ENCODE measurements around the gene YBEY. TPM values are rescaled to one million over a fixed set of nuclear protein-coding genes. Genes with fewer than 3 reads are reported as not detected.

YBEY gene
- total RNA-seq, 2 experiments from 2014 or later: 10.6 to 14.8 TPM

DNA sequence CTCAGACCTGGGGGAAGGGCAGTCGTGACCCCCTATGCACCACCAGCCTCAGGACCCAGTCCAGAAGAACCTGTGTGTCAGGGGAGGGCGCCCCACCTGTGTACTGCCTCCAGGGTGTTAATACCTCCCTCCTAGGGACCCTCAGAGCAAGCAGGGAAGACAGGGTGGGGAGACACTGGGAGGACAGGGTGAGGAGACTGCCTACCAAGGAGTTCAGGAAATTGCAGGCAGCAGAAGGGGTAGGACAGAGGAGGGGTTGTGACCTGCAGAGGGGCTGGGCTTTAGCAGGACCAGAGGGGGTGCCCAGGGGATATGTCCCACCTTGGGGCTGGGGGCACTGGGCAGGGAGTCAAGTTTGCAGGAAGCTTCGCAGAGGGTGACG lies 32.3 kb downstream of the YBEY start:
- H3K27ac ChIP-seq (ENCODE audit: low read depth in 1 of 2, low read length in 2 of 2): no peak overlapping the region
- H3K4me1 ChIP-seq (ENCODE audit: insufficient read depth, low read length): peaks cover 20% of the 10 kb centered on the region
- H3K27me3 ChIP-seq (ENCODE audit: control insufficient read depth in 1 of 2, insufficient read depth in 2 of 2, low read length in 2 of 2): no peaks in the 10 kb centered on the region
- ATAC-seq (ENCODE audit: poor library complexity) (no peak), DNase-seq (no peak)
- H3K36me3 ChIP-seq (ENCODE audit: insufficient read depth, low read length): no peaks in the 10 kb centered on the region
- no peak overlapping the region for H3K4me3 ChIP-seq (ENCODE audit: low read length)
- no peak for TF ChIP-seq CTCF (IDR thresholded peaks at IDR 0.05)
- intact Hi-C loops (cut with DNase I, micrococcal nuclease): no loop called here
- POLR2A ChIA-PET: no interaction called here
- no peak overlapping the region for H3K27ac Mint-ChIP-seq
- H3K4me3 Mint-ChIP-seq: no peak overlapping the region
- no peaks in the 10 kb centered on the region for H3K9me3 Mint-ChIP-seq
- H3K27me3 Mint-ChIP-seq: no peaks in the 10 kb centered on the region
- no peaks in the 10 kb centered on the region for H3K36me3 Mint-ChIP-seq (ENCODE audit: low read depth)
- peaks cover 23% of the 10 kb centered on the region for H3K4me1 Mint-ChIP-seq (ENCODE audit: low read depth)
- H3K9me3 ChIP-seq (ENCODE audit: control insufficient read depth in 1 of 2, insufficient read depth in 1 of 2, low read length in 2 of 2): no peaks in the 10 kb centered on the region
- CTCF ChIA-PET: no interaction called here

DNA sequence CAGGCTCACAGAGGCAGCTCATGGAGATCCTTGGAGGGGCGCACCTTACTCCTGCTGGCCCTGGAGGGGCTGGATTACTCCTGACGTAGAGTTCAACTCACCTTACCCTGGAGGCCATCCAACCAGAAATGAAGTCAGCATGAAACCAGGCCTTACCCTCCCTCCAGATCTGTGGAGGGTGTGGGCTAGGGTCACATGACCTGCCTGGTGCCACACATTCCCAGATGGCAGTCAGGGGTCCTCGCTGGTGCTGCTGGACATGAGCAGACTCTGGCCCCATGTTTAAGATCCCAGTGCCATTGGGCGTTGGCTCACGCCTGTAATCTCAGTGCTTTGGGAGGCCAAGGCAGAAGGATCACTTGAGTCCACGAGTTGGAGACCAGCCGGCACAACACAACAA lies 33.0 kb downstream of the YBEY start:
- Histone ChIP-seq H3K4me3 (ENCODE audit: low read length) (no peak overlapping the region), H3K36me3 (ENCODE audit: insufficient read depth, low read length) (no peaks in the 10 kb centered on the region), H3K27me3 (ENCODE audit: control insufficient read depth in 1 of 2, insufficient read depth in 2 of 2, low read length in 2 of 2) (no peaks in the 10 kb centered on the region), H3K9me3 (ENCODE audit: control insufficient read depth in 1 of 2, insufficient read depth in 1 of 2, low read length in 2 of 2) (no peaks in the 10 kb centered on the region), H3K4me1 (ENCODE audit: insufficient read depth, low read length) (peaks cover 20% of the 10 kb centered on the region), H3K27ac (ENCODE audit: low read depth in 1 of 2, low read length in 2 of 2) (no peak overlapping the region)
- no peak for TF ChIP-seq CTCF (IDR thresholded peaks at IDR 0.05)
- ChIA-PET CTCF (no interaction called here), POLR2A (no interaction called here)
- no peaks in the 10 kb centered on the region for H3K27me3 Mint-ChIP-seq
- H3K9me3 Mint-ChIP-seq: no peaks in the 10 kb centered on the region
- peaks cover 28% of the 10 kb centered on the region for H3K4me1 Mint-ChIP-seq (ENCODE audit: low read depth)
- intact Hi-C loops (cut with DNase I, micrococcal nuclease): no loop called here
- ATAC-seq (ENCODE audit: poor library complexity) (no peak), DNase-seq (no peak)
- H3K27ac Mint-ChIP-seq: no peak overlapping the region
- peaks cover 5% of the 10 kb centered on the region for H3K36me3 Mint-ChIP-seq (ENCODE audit: low read depth)
- H3K4me3 Mint-ChIP-seq: no peak overlapping the region

DNA sequence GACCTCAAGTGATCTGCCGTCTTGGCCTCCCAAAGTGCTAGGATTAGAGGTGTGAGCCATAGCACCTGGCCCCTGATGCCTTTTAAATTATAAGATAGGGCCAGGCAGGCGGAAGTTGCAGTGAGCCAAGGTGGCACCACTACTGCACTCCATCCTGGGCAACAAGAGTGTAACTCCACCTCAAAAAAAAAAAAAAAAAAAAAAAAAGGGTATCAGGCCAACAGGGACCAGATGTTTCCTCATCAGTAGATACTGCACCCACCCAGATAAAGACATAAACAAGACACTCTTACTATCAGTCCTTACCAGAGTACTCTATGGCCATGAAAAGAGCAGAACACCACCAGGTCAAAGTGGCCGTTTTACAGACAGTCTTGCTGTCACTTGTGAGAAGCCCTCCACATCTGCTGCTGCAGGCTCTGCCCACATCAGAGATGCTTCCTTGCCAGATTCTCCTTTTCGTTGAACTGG lies 34.2 kb downstream of the YBEY start:
- Mint-ChIP-seq H3K27ac (no peak overlapping the region), H3K4me1 (ENCODE audit: low read depth) (peaks cover 30% of the 10 kb centered on the region), H3K36me3 (ENCODE audit: low read depth) (peaks cover 10% of the 10 kb centered on the region), H3K4me3 (peak overlapping the region; percentile 4), H3K27me3 (no peaks in the 10 kb centered on the region), H3K9me3 (no peaks in the 10 kb centered on the region)
- H3K36me3 ChIP-seq (ENCODE audit: insufficient read depth, low read length): no peaks in the 10 kb centered on the region
- no peak overlapping the region for H3K4me3 ChIP-seq (ENCODE audit: low read length)
- TF ChIP-seq CTCF (IDR thresholded peaks at IDR 0.05): no peak
- ChIA-PET POLR2A (no interaction called here), CTCF (no interaction called here)
- H3K27me3 ChIP-seq (ENCODE audit: control insufficient read depth in 1 of 2, insufficient read depth in 2 of 2, low read length in 2 of 2): no peaks in the 10 kb centered on the region
- H3K9me3 ChIP-seq (ENCODE audit: control insufficient read depth in 1 of 2, insufficient read depth in 1 of 2, low read length in 2 of 2): no peaks in the 10 kb centered on the region
- intact Hi-C loops (cut with DNase I, micrococcal nuclease): loop anchor here (5.0 to 10.0 kb wide), 5 partner anchors 33 to 1036 kb away; partner anchors contain the start of genes MCM3AP (in 1 of the 2), PCBP3 (in 1 of the 2), POFUT2 (in 1 of the 2) and YBEY (in 1 of the 2)
- DNase-seq (no peak), ATAC-seq (ENCODE audit: poor library complexity) (no peak)
- H3K4me1 ChIP-seq (ENCODE audit: insufficient read depth, low read length): peaks cover 24% of the 10 kb centered on the region
- H3K27ac ChIP-seq (ENCODE audit: low read depth in 1 of 2, low read length in 2 of 2): no peak overlapping the region
